ENCODE results near the gene APBB1.

APBB1 gene

GRCh38 chr11:6405846-6406245 lies 13.0 kb downstream of the APBB1 start:
- Histone ChIP-seq H3F3A (ENCODE audit: insufficient read depth, low read length) (no peaks in the 10 kb centered on the region), H2AFZ (ENCODE audit: low read length) (no peak overlapping the region), H3K9ac (ENCODE audit: low read length) (no peak overlapping the region), H3K4me1 (ENCODE audit: insufficient read depth, low read length, severe bottlenecking) (peaks cover 25% of the 10 kb centered on the region), H3K27me3 (ENCODE audit: insufficient read depth, low read length) (no peaks in the 10 kb centered on the region), H3K79me2 (ENCODE audit: insufficient read depth, low read length) (no peaks in the 10 kb centered on the region), H3K9me2 (ENCODE audit: low read depth, low read length) (no peaks in the 10 kb centered on the region), H3K27ac (ENCODE audit: low read depth, low read length, poor library complexity, severe bottlenecking) (no peak overlapping the region), H3K4me2 (ENCODE audit: low read length) (no peak overlapping the region), H3K9me3 (ENCODE audit: low read length) (no peaks in the 10 kb centered on the region), H4K20me1 (ENCODE audit: insufficient read depth, low read length) (no peaks in the 10 kb centered on the region), H3K36me3 (ENCODE audit: insufficient read depth, low read length) (no peaks in the 10 kb centered on the region), H3K4me3 (ENCODE audit: low read depth, low read length, poor library complexity, severe bottlenecking) (no peak overlapping the region)
- TF ChIP-seq EZH2 (IDR thresholded peaks at IDR 0.05; ENCODE audit: borderline replicate concordance, low read length) (no peak), CTCF (IDR thresholded peaks at IDR 0.05; ENCODE audit: low read length) (no peak)

- Histone ChIP-seq H3K9ac (ENCODE audit: low read length) (no peak overlapping the region), H3K4me1 (ENCODE audit: insufficient read depth, low read length, severe bottlenecking) (peaks cover 25% of the 10 kb centered on the region), H3F3A (ENCODE audit: insufficient read depth, low read length) (no peaks in the 10 kb centered on the region), H3K27ac (ENCODE audit: low read depth, low read length, poor library complexity, severe bottlenecking) (no peak overlapping the region), H3K79me2 (ENCODE audit: insufficient read depth, low read length) (no peaks in the 10 kb centered on the region), H3K4me2 (ENCODE audit: low read length) (no peak overlapping the region), H3K9me3 (ENCODE audit: low read length) (no peaks in the 10 kb centered on the region), H3K27me3 (ENCODE audit: insufficient read depth, low read length) (no peaks in the 10 kb centered on the region), H3K36me3 (ENCODE audit: insufficient read depth, low read length) (no peaks in the 10 kb centered on the region), H3K9me2 (ENCODE audit: low read depth, low read length) (no peaks in the 10 kb centered on the region), H2AFZ (ENCODE audit: low read length) (no peak overlapping the region), H4K20me1 (ENCODE audit: insufficient read depth, low read length) (no peaks in the 10 kb centered on the region), H3K4me3 (ENCODE audit: low read depth, low read length, poor library complexity, severe bottlenecking) (no peak overlapping the region)
- TF ChIP-seq CTCF (IDR thresholded peaks at IDR 0.05; ENCODE audit: low read length) (no peak), EZH2 (IDR thresholded peaks at IDR 0.05; ENCODE audit: borderline replicate concordance, low read length) (no peak)
Observed at GRCh38 chr11:6405052-6405667, 13.7 kb downstream of the APBB1 start.

GRCh38 chr11:6404342-6405051 lies 14.4 kb downstream of the APBB1 start:
- Histone ChIP-seq H2AFZ (ENCODE audit: low read length) (no peak overlapping the region), H3K27ac (ENCODE audit: low read depth, low read length, poor library complexity, severe bottlenecking) (no peak overlapping the region), H3K9me3 (ENCODE audit: low read length) (no peaks in the 10 kb centered on the region), H3K9ac (ENCODE audit: low read length) (no peak overlapping the region), H3K36me3 (ENCODE audit: insufficient read depth, low read length) (no peaks in the 10 kb centered on the region), H3K9me2 (ENCODE audit: low read depth, low read length) (no peaks in the 10 kb centered on the region), H3K4me3 (ENCODE audit: low read depth, low read length, poor library complexity, severe bottlenecking) (no peak overlapping the region), H3K4me2 (ENCODE audit: low read length) (no peak overlapping the region), H3K79me2 (ENCODE audit: insufficient read depth, low read length) (no peaks in the 10 kb centered on the region), H3K27me3 (ENCODE audit: insufficient read depth, low read length) (no peaks in the 10 kb centered on the region), H4K20me1 (ENCODE audit: insufficient read depth, low read length) (no peaks in the 10 kb centered on the region), H3K4me1 (ENCODE audit: insufficient read depth, low read length, severe bottlenecking) (peaks cover 25% of the 10 kb centered on the region), H3F3A (ENCODE audit: insufficient read depth, low read length) (no peaks in the 10 kb centered on the region)
- TF ChIP-seq CTCF (IDR thresholded peaks at IDR 0.05; ENCODE audit: low read length), result no peak
- no peak for TF ChIP-seq EZH2 (IDR thresholded peaks at IDR 0.05; ENCODE audit: borderline replicate concordance, low read length)

Data from OCI-LY1 (cell line).